GM19035 (cell line): ENCODE data around the gene NTM.

Experiments
- ATAC-seq: cut with Tn5 transposase; IDR thresholded peaks from one replicate; pipeline ENCODE4 v1.9.1; 2021; ENCODE audit not compliant: unreplicated experiment

Gene NTM

DNA sequence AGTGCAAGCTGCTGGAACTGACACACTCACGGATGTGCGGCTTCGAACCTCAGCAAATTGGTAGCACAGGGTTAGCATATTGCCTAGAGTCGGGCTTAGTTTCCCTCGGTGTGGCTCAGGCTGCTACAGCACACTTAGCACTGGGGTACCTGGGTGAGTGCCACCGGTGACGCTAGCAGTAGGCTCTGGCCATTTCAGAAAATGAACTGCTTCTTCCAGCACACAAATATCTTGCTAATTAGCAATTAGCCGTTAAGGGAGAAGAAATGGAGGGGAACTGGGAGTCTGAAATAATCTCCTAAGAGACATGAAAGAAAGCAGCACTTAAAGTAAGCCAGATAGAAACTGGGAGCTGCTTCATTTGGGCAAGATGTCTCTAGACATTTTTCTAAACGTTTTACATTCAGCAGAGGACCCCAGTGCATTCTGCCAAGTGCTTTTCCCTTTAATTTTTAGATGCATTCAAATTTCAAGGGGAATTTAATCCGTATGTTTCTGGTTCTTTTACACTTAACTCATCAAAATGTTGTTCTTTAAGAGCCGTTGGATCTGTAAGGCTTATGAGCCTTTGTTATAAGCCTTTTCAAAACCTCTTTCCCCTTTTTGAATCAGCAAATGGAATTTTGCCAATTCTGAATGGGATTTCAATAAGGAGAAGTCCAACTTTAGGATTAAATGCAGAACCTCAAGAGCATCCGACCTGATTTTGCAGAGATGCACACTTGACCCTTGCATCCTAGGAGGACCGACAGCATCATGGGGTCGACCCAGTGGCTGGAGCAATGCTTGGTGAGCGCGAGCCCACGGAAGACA is 708.1 kb downstream of the NTM start:
- no peak for ATAC-seq

DNA sequence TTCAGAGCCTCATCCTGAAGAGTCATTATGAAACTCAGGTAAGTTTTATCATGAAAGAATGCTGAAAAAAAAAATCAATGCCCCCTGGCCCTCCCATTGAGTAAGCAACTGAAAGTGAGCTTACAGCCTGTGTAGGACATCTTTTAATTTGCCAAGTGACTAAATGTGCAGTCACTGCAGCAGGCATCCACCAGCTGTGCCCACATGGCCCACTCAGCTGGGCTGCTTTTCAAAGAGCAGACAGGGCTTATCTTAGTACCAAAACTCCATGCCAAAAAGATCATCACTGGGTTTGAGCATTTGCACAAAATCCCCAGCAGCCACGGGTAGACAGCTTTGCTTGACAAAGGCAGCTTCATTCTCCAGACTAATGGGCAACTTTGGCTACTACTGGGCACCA is 709.7 kb downstream of the NTM start:
- ATAC-seq, result no peak

DNA sequence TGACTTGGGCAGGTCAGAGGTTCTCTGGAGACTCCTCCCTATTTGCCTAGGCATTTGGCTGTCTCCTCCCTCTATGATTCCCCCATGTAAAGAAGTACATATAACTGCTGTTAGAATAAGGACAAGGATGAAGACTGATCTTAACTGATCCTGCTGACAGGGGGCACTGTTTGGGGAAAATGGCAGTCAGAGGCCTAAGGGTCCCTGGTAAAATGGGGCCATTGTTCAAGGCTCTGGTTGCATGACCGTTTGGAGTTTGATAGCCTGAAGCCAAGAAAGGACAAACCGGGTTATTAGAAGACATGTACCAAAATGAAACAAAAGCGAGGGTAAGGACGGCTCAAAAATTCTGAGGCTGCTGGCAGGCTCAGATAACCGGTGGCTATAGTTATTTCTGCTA is 712.2 kb downstream of the NTM start:
- no peak for ATAC-seq

DNA sequence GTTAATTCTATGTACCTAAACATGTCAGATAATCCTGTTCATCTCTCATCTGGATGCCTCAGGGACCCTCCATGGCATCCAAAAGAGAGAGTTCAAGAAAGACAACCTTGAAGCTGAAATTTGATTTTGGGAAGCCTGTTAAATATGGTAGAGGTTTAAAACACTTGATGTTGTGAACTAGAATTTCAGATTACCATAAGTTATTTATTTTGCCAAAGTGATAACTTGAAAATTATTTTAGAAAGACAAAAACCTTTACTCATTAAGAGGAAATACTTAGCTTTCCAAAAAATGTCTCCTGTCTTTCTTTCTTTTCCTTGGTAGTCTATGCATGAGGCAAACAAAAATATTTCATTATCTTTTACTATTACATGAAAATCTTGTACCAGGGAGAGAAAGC is 714.0 kb downstream of the NTM start:
- ATAC-seq, result no peak

DNA sequence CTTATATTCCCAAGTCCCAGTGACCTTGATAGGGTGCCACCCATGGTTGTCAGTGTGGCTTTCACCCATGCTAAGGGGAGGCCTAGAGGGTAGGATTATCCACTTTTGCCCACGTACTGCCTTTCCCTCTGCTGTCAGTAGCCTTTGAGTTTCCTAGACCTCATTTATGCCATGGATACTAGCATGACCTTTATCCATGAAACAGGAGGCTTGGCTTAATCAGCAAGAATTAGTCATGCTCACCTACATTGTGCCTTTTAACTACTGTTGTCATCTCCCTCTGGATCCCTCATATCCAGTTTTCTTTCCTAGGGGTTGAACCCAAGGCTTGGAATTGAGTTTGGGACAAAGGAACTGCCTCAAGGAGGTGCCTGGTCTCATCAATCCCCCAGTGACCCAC is 716.7 kb downstream of the NTM start:
- no peak for ATAC-seq

DNA sequence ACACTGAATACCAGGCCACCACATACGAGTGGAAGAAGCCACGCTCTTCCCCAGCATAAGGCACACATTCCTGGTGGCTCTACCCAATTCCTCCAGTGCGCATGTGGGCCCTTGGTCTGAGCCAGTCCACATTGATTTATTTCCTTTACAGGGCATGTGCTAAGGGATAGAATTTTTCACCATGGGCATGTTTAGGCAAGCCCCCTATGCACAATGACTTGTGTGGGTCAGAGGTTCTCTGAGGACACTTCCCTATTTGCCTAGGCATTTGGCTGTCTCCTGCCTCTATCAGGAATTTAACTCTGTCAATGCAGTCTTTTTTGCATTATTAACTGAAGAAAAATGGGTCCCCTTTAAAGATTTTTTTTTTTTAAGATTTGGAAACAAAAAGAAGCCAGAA is 718.1 kb downstream of the NTM start:
- ATAC-seq, result no peak

GRCh38 chr11:132093536-132094259 is 723.3 kb downstream of the NTM start:
- no peak for ATAC-seq

DNA sequence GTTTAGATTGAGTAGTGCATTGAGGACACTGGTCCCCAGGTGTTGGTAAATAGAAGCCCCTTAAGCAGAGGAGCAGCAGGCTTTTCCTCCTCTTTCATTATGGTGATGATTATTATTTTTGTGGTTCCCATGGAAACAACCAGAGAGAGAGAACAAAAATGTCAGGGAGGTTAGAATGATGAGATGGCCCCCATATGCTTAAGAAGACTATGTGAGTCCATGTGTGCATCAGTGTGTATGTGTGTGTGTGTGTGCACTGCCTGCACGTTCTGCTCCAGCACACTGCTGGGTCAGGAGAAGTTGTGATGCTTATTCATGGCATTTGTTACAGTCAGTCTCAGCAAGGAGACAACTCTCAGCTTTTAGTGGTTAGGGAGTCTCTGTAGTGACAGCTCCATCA is 724.2 kb downstream of the NTM start:
- no peak for ATAC-seq

DNA sequence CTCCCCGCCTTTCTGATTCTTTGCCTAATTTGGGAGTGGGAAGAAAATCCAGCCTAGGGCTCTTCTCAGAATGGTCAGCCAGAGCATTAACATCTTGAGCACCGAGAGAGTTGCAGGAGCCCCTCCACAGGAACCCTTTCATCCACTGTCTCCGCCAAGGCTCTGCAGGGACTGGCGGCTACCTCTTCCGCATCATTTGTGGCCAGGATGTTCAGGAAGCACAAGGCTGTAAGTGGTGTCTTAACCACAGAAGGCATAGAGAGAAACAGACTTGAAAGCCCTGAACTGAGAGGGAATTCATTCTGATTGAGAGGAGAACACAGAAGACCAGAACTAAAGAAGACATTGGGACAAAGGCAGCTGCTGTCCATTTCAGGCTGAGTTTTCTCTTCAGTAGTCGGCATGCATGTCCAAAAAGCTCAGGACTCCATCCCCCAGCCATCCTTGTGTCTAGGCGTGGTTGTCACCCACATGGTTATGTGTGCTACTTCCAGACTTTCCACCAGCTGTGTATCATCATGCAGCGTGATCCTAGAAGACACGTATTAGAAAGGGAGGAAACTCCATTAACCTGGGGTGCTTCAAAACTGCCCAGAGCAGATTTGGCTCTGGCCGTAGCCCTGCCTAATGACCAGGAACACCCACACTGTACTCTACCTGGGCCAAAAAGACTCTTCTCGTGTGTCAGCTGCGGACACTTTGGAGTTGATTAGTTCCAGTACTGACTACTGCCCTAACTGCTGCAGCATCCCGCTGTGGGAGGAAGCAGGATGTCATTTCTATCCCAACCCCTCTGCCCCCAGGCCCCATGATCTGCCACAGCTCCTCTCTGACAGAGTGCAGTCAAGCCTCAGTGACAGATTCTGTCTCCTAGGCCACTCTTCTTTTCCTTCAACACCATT is 725.1 kb downstream of the NTM start:
- no peak for ATAC-seq

- ATAC-seq, result no peak
Observed at GRCh38 chr11:132096132-132096825, 725.9 kb downstream of the NTM start.

GRCh38 chr11:132099692-132100091 is 729.3 kb downstream of the NTM start:
- no peak for ATAC-seq

GRCh38 chr11:132100583-132100982 is 730.2 kb downstream of the NTM start:
- ATAC-seq, result no peak

DNA sequence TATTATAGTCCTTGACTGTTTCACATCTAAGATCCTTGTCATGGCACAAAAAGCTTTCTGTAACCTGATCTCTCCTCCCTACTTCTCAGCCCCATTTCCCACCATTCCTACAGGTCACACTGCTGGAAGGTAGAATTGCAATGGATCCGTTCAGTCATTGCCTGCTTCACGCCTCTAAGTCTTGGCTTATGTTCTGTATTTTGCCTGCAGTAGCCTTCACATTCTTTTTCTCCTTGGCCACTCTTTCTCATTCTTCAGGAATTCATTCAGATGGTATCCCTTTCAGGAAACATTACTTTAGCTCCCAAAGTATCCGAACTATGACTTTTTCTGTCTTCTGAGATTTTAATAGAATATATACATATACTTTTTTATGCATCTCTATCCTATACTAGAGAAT is 731.5 kb downstream of the NTM start:
- ATAC-seq, result no peak

- ATAC-seq, result no peak
Observed at GRCh38 chr11:132103021-132103420, 732.6 kb downstream of the NTM start.

DNA sequence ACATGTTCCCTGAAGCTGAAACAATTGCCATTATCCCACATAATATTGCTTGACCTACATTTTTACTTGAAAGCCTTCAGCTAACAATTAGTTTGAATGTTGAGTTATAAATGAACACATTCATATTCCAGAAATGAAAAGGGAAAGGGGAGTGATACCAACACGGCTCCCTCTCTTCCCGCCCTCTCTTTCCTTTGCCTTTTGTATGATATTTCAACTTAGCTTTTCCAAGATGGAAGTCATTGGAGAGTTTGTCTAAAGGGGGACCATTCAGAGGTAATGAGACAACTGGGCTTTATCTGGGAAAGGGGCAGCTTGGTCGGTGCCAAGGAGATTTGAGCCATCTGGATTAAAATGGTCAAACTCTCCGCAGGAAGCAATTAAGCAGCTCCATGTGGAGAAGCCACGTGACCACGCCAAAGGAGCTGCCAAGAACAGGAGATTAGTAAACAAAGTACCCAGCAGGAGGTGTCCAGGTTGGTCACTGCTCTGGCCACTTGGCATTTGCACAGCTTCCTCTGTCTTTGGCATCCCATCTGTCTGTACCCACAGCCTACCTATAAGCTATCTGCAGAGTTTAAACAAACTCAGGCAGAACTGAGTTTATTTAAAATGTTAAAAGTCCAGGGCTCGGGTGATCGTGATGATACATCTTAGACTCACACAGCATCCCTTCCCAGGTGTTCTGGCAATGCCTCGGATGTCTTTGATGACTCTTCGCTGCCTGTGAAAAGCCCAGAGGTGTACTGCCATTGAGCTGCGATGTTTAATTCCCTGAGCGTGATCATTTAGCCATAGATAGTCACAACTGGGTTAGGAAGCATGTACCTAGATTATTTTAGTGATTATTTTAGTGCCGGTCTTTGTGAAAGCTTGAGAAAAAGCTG is 735.9 kb downstream of the NTM start:
- no peak for ATAC-seq

DNA sequence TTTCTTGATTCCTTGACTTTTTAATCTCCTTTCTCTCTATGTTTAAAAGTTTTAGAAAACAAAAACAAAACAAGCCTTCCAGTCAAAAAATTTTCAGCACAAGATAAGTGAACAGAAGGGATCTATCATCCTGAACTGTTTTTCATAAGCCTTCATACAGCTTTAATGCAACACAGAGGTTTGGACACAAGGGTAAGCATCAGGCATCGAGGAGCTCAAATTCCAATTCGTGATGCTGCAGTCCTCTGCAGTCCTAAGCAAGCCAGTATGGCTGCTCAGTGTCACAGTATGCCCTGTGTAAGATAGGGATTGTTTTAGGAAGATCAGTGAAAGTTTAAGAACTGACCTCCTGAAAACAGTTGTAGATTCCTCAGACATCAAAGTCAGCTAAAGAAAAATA is 740.9 kb downstream of the NTM start:
- ATAC-seq, result no peak

- ATAC-seq, result no peak
Observed at GRCh38 chr11:132111838-132112237, 741.4 kb downstream of the NTM start.

DNA sequence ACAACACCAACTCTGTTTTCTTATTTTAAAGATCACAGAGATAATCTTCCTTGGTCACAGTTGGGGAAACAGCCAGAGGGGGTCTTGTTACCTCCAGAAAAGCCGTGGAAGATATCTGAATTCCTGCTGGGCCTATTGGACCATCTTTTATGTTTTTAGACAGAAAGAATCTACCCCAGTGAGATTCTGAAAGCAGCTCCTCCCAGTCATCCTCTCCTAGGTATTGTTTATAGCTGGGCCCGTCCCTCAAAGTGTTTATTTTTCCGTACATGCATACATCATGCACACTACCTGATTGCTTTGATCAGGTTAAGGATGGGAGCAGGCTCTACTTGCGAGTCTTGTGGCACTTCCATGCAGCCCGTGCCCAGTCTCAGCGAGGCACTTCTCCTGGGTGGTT is 742.4 kb downstream of the NTM start:
- ATAC-seq, result no peak

DNA sequence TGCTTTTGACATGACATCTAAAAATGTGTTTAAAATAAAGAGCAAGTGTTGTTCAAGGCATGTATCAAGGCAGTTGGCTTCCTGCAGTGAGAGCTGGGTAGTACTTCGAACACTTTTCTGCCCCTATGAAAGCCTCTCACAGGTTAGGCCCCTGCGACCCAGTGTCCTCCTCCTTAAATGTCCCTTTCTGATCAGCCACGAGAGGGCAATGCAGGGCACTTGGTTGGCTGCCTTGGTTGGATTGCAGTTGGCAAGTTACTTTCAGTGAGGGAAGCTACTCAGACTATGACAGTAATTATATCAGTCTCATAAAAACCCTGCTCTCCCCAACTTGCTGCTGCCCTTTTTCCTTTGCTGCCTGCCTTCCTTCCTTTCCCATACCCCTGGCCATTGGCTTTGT is 743.8 kb downstream of the NTM start:
- no peak for ATAC-seq

DNA sequence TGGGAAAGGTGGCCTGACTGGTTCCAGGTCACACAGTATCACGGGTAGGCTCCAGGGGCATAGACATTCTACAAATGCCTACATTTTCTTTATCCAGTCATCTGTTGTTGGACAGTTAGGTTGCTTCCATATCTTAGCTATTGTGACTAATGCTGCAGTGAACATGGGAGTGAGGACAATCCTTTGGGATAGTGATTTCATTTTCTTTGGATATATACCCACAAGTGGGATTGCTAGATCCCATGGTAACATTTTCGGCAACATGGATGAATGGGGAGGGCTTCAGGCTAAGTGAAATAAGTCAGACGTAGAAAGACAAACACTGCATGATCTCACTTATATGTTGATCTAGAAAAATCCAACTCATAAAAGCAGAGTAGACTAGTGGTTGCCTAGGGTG is 744.3 kb downstream of the NTM start:
- ATAC-seq, result no peak
